Neuronal stem cell (in vitro differentiated cells): ENCODE measurements around the gene RAI14.

Source experiments
- DNase-seq: peaks from one replicate; pipeline ENCODE4 v3.0.0-alpha.2; 2013; ENCODE audit warnings: low spot score
- H2AFZ ChIP-seq: one replicate; pipeline ENCODE4 v1.6.1; 2013; ENCODE audit warnings: mild to moderate bottlenecking, low read length, inconsistent platforms
- H2AK5ac ChIP-seq: 2 replicates; pipeline ENCODE4 v1.6.1; 2013; ENCODE audit warnings: low read depth, mild to moderate bottlenecking, inconsistent platforms, low read length, moderate library complexity, mixed read lengths
- H2BK120ac ChIP-seq: 2 replicates; pipeline ENCODE4 v1.6.1; 2013; ENCODE audit warnings: low read depth, mild to moderate bottlenecking, inconsistent platforms, low read length, moderate library complexity, mixed read lengths
- H2BK12ac ChIP-seq: one replicate; pipeline ENCODE4 v1.6.1; 2013; ENCODE audit warnings: low read length, inconsistent platforms
- H2BK15ac ChIP-seq: 2 replicates; pipeline ENCODE4 v1.6.1; 2013; ENCODE audit warnings: mild to moderate bottlenecking, low read length, inconsistent platforms, mixed read lengths
- H2BK5ac ChIP-seq: one replicate; pipeline ENCODE4 v1.6.1; 2013; ENCODE audit warnings: inconsistent platforms, mild to moderate bottlenecking, low read length, moderate library complexity
- H3K14ac ChIP-seq: one replicate; pipeline ENCODE4 v1.6.1; 2013; ENCODE audit warnings: low read length, inconsistent platforms
- H3K18ac ChIP-seq: 2 replicates; pipeline ENCODE4 v1.6.1; 2013; ENCODE audit warnings: low read length, inconsistent platforms
- H3K23ac ChIP-seq: 2 replicates; pipeline ENCODE4 v1.6.1; 2013; ENCODE audit warnings: low read depth, mild to moderate bottlenecking, mixed read lengths, low read length, inconsistent platforms; ENCODE audit not compliant: poor library complexity
- H3K27ac ChIP-seq: replicated peaks from 3 replicates; pipeline ENCODE4 v1.5.1; 2013; ENCODE audit warnings: low read length, inconsistent platforms
- H3K27me3 ChIP-seq, 3 experiments: 2 replicates each; pipeline ENCODE4 v1.6.1; 2013; ENCODE audit warnings: low read length in 3 of 3, mild to moderate bottlenecking in 2 of 3, inconsistent platforms in 1 of 3, low read depth in 1 of 3, mixed read lengths in 1 of 3, moderate library complexity in 1 of 3; ENCODE audit not compliant: control insufficient read depth in 3 of 3, insufficient read depth in 3 of 3
- H3K36me3 ChIP-seq, 2 donors: replicated peaks in 1 of 2; 2 replicates each; pipeline ENCODE4 v1.6.1; 2013; ENCODE audit warnings: low read length in 2 of 2; ENCODE audit not compliant: control insufficient read depth in 2 of 2, insufficient read depth in 2 of 2
- H3K4ac ChIP-seq: 2 replicates; pipeline ENCODE4 v1.6.1; 2013; ENCODE audit warnings: inconsistent platforms, mild to moderate bottlenecking, low read length, moderate library complexity
- H3K4me1 ChIP-seq, 2 donors: 1 replicate in 1 of 2; 2 replicates in 1 of 2; pipeline ENCODE4 v1.6.1; 2013; ENCODE audit warnings: low read length in 2 of 2, low read depth in 1 of 2; ENCODE audit not compliant: control insufficient read depth in 2 of 2, insufficient read depth in 1 of 2
- H3K4me2 ChIP-seq: one replicate; pipeline ENCODE4 v1.6.1; 2013; ENCODE audit warnings: mild to moderate bottlenecking, low read length, inconsistent platforms; ENCODE audit not compliant: insufficient read depth, poor library complexity, severe bottlenecking
- H3K4me3 ChIP-seq, 2 donors: 2 replicates each; pipeline ENCODE4 v1.5.1; 2013; ENCODE audit warnings: low read length in 2 of 2, mild to moderate bottlenecking in 2 of 2, inconsistent platforms in 1 of 2, moderate library complexity in 1 of 2
- H3K79me1 ChIP-seq: one replicate; pipeline ENCODE4 v1.6.1; 2013; ENCODE audit warnings: low read depth, mild to moderate bottlenecking, inconsistent platforms, low read length, moderate library complexity
- H3K9ac ChIP-seq: one replicate; pipeline ENCODE4 v1.6.1; 2013; ENCODE audit warnings: mild to moderate bottlenecking, low read depth, low read length, inconsistent platforms; ENCODE audit not compliant: poor library complexity
- H3K9me3 ChIP-seq, 2 donors: replicated peaks in 1 of 2; 2 replicates each; pipeline versions ENCODE3 to v1.6.1; 2013; ENCODE audit warnings: low read length in 2 of 2, mild to moderate bottlenecking in 2 of 2, inconsistent platforms in 1 of 2, low read depth in 1 of 2, mixed read lengths in 1 of 2, moderate library complexity in 1 of 2; ENCODE audit not compliant: control insufficient read depth in 2 of 2, insufficient read depth in 1 of 2
- H4K8ac ChIP-seq: one replicate; pipeline ENCODE4 v1.6.1; 2013; ENCODE audit warnings: low read depth, mild to moderate bottlenecking, inconsistent platforms, low read length, moderate library complexity
- H4K91ac ChIP-seq: one replicate; pipeline ENCODE4 v1.6.1; 2013; ENCODE audit warnings: low read length, low read depth, mild to moderate bottlenecking, inconsistent platforms; ENCODE audit not compliant: poor library complexity
- WGBS, 2 donors: extraction: QIAGEN DNeasy Blood & Tissue Kit; methylation state at CpG; one replicate each; pipeline ENCODE4 v1.1.7; 2013; ENCODE audit warnings: missing lambda C conversion rate in 2 of 2, mixed read lengths in 1 of 2; ENCODE audit not compliant: insufficient read length in 2 of 2, insufficient replicate concordance in 1 of 2; ENCODE audit errors: extremely low coverage in 2 of 2; 5-methylcytosine and 5-hydroxymethylcytosine counted together

Gene RAI14

GRCh38 chr5:34648039-34648839 is 7.9 kb upstream of the RAI14 start:
- Histone ChIP-seq H3K27me3 (no peaks in the 10 kb centered on the region), H3K27ac (no peak overlapping the region), H3K4ac (no peak overlapping the region), H4K8ac (no peak overlapping the region), H3K4me1 (no peaks in the 10 kb centered on the region), H3K4me3 (no peak overlapping the region), H2BK15ac (no peak overlapping the region), H2AFZ (peak overlapping the region; percentile 8), H2BK12ac (no peak overlapping the region), H3K4me2 (no peak overlapping the region), H3K23ac (no peak overlapping the region), H3K36me3 (no peaks in the 10 kb centered on the region), H3K18ac (no peak overlapping the region), H2AK5ac (no peak overlapping the region), H4K91ac (no peak overlapping the region), H2BK5ac (no peak overlapping the region), H3K79me1 (no peaks in the 10 kb centered on the region), H2BK120ac (no peak overlapping the region), H3K9ac (no peak overlapping the region), H3K14ac (no peak overlapping the region), H3K9me3 (peaks cover 0 to 5% of the 10 kb centered on the region in 2 donors)
- DNase-seq = no peak
- WGBS, 2 donors = no CpG with 5 or more reads among the region's 5 CpGs

DNA sequence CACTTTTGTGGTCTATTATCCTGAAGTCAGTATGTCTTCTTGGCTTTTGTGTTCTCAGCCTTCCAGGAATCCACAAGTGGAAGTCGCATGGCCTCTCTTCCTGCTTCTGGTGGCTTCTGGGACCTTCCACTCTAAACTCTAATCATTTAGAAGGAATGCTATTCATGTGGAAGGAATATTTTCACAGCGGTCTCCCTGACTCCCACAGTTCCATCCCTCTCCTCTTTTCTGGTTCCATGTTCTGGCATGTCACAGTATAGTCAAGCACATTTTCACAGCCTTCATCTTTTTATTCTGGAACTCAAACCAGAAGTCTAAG is 7.3 kb upstream of the RAI14 start:
- Histone ChIP-seq H4K91ac (no peak overlapping the region), H2BK120ac (no peak overlapping the region), H3K4me2 (no peak overlapping the region), H3K14ac (no peak overlapping the region), H3K79me1 (no peaks in the 10 kb centered on the region), H4K8ac (no peak overlapping the region), H3K9me3 (peaks cover 0 to 5% of the 10 kb centered on the region in 2 donors), H3K4me1 (no peaks in the 10 kb centered on the region), H3K4ac (no peak overlapping the region), H3K18ac (no peak overlapping the region), H3K27me3 (peaks cover 0 to 1% (median 0%) of the 10 kb centered on the region in 3 experiments), H2AFZ (peak overlapping the region; percentile 8), H2AK5ac (no peak overlapping the region), H3K23ac (no peak overlapping the region), H3K4me3 (no peak overlapping the region), H3K36me3 (no peaks in the 10 kb centered on the region), H2BK15ac (no peak overlapping the region), H2BK12ac (no peak overlapping the region), H3K9ac (no peak overlapping the region), H2BK5ac (no peak overlapping the region), H3K27ac (no peak overlapping the region)
- no peak for DNase-seq
- WGBS, 2 donors = no CpG with 5 or more reads among the region's 2 CpGs

- Histone ChIP-seq H2BK120ac (no peak overlapping the region), H4K8ac (no peak overlapping the region), H3K18ac (no peak overlapping the region), H4K91ac (no peak overlapping the region), H3K4ac (no peak overlapping the region), H2AK5ac (no peak overlapping the region), H3K23ac (no peak overlapping the region), H3K4me2 (no peak overlapping the region), H3K14ac (no peak overlapping the region), H3K27me3 (peaks cover 0 to 4% (median 0%) of the 10 kb centered on the region in 3 experiments), H3K9ac (no peak overlapping the region), H2BK12ac (no peak overlapping the region), H3K79me1 (no peaks in the 10 kb centered on the region), H3K27ac (no peak overlapping the region), H3K36me3 (no peaks in the 10 kb centered on the region), H3K4me3 (no peak overlapping the region), H2AFZ (no peak overlapping the region), H2BK5ac (no peak overlapping the region), H2BK15ac (no peak overlapping the region), H3K4me1 (peaks cover 0 to 6% of the 10 kb centered on the region in 2 donors), H3K9me3 (no peaks in the 10 kb centered on the region)
- WGBS, 2 donors = no CpG with 5 or more reads among the region's 2 CpGs
- no peak for DNase-seq
Observed at GRCh38 chr5:34651791-34652190, 4.3 kb upstream of the RAI14 start.

GRCh38 chr5:34652466-34652865 is 3.7 kb upstream of the RAI14 start:
- Histone ChIP-seq H3K4me1 (peaks cover 0 to 7% of the 10 kb centered on the region in 2 donors), H3K23ac (no peak overlapping the region), H4K8ac (no peak overlapping the region), H3K79me1 (peaks cover 5% of the 10 kb centered on the region), H2BK12ac (no peak overlapping the region), H3K27me3 (peaks cover 0 to 4% (median 0%) of the 10 kb centered on the region in 3 experiments), H3K4me3 (no peak overlapping the region), H3K4ac (no peak overlapping the region), H3K27ac (no peak overlapping the region), H2BK120ac (no peak overlapping the region), H3K36me3 (no peaks in the 10 kb centered on the region), H2BK15ac (no peak overlapping the region), H2AFZ (no peak overlapping the region), H3K14ac (no peak overlapping the region), H3K9me3 (no peaks in the 10 kb centered on the region), H2BK5ac (no peak overlapping the region), H3K9ac (no peak overlapping the region), H3K4me2 (no peak overlapping the region), H3K18ac (no peak overlapping the region), H2AK5ac (no peak overlapping the region), H4K91ac (no peak overlapping the region)
- DNase-seq = no peak
- WGBS, 2 donors = no CpG with 5 or more reads among the region's 5 CpGs
